Measurements from ENCODE around the gene LSM12.

Gene LSM12

DNA sequence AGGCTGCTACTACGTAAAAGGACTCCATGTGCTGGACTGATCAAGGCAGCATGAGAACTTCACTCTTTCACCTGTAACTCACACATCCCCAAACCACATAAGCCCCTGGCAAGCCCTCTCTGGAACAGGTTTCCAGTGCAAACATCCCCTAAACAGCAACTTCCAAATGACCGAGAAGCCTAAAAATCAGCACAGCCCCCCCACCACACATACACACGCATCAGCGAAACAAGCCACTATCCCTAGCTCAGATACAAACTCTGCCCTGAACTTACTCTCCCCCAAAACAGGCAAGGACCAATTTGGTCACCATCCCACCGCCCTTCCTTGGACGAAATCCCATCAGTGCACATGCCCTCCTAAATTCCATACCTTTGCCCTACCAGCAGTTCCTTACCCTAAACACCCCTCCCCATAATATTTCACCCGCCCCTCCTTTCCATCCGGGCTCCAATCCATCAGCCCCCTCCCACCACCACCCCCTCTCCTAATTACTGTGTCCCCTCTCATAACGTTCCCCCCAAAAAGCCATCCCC, 735 bp downstream of the LSM12 start:
- peaks cover 44% of the 10 kb centered on the region for H3K4me1 ChIP-seq (ENCODE audit: control insufficient read depth, low read length)
- H4K20me1 ChIP-seq (ENCODE audit: control insufficient read depth, insufficient read depth, low read depth, low read length): no peaks in the 10 kb centered on the region; the same call in 1 of the 2 replicates
- H3K4me3 ChIP-seq (ENCODE audit: low read length): peak overlapping the region; percentile 97
- peak overlapping the region; percentile 82 for H3K4me2 ChIP-seq (ENCODE audit: low read length)
- TF ChIP-seq, protein P1, sequence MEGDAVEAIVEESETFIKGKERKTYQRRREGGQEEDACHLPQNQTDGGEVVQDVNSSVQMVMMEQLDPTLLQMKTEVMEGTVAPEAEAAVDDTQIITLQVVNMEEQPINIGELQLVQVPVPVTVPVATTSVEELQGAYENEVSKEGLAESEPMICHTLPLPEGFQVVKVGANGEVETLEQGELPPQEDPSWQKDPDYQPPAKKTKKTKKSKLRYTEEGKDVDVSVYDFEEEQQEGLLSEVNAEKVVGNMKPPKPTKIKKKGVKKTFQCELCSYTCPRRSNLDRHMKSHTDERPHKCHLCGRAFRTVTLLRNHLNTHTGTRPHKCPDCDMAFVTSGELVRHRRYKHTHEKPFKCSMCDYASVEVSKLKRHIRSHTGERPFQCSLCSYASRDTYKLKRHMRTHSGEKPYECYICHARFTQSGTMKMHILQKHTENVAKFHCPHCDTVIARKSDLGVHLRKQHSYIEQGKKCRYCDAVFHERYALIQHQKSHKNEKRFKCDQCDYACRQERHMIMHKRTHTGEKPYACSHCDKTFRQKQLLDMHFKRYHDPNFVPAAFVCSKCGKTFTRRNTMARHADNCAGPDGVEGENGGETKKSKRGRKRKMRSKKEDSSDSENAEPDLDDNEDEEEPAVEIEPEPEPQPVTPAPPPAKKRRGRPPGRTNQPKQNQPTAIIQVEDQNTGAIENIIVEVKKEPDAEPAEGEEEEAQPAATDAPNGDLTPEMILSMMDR (IDR thresholded peaks at IDR 0.05; ENCODE audit: low read depth, low read length, poor library complexity, severe bottlenecking): no peak
- no peak for TF ChIP-seq EZH2phosphoT487 (IDR thresholded peaks at IDR 0.05; ENCODE audit: borderline replicate concordance, low read length)
- H3K79me2 ChIP-seq (ENCODE audit: control insufficient read depth, low read length): peaks cover 67% of the 10 kb centered on the region
- H3K36me3 ChIP-seq (ENCODE audit: control insufficient read depth, low read length): peaks cover 48% of the 10 kb centered on the region
- H3K27me3 ChIP-seq (ENCODE audit: control insufficient read depth, low read length): no peaks in the 10 kb centered on the region
- H3F3A ChIP-seq (ENCODE audit: control insufficient read depth, insufficient read depth): peaks cover 7% of the 10 kb centered on the region; the same call in 1 of the 2 replicates
- no peaks in the 10 kb centered on the region for H3K9me2 ChIP-seq (replicated peaks; ENCODE audit: control insufficient read depth, low read length)
- H3K9me3 ChIP-seq (ENCODE audit: control insufficient read depth, insufficient read depth, low read length): no peaks in the 10 kb centered on the region
- peak overlapping the region; percentile 76 for H3K27ac ChIP-seq (ENCODE audit: low read depth, low read length)

GRCh38 chr17:44063704-44064639, 2.5 kb downstream of the LSM12 start:
- H3K36me3 ChIP-seq (ENCODE audit: control insufficient read depth, low read length): peaks cover 63% of the 10 kb centered on the region
- peaks cover 33% of the 10 kb centered on the region for H3K4me1 ChIP-seq (ENCODE audit: control insufficient read depth, low read length)
- H3K9me2 ChIP-seq (replicated peaks; ENCODE audit: control insufficient read depth, low read length): no peaks in the 10 kb centered on the region
- TF ChIP-seq, protein P1 (IDR thresholded peaks at IDR 0.05; ENCODE audit: low read depth, low read length, poor library complexity, severe bottlenecking): no peak
- TF ChIP-seq EZH2phosphoT487 (IDR thresholded peaks at IDR 0.05; ENCODE audit: borderline replicate concordance, low read length): no peak
- peaks cover 3% of the 10 kb centered on the region; the same call in 1 of the 2 replicates for H3F3A ChIP-seq (ENCODE audit: control insufficient read depth, insufficient read depth)
- peak overlapping the region; percentile 14; the same call in 1 of the 2 replicates for H3K4me3 ChIP-seq (ENCODE audit: low read length)
- H3K4me2 ChIP-seq (ENCODE audit: low read length): peak overlapping the region; percentile 17
- H3K9me3 ChIP-seq (ENCODE audit: control insufficient read depth, insufficient read depth, low read length): no peaks in the 10 kb centered on the region
- peaks cover 82% of the 10 kb centered on the region for H3K79me2 ChIP-seq (ENCODE audit: control insufficient read depth, low read length)
- H3K27ac ChIP-seq (ENCODE audit: low read depth, low read length): no peak overlapping the region
- no peaks in the 10 kb centered on the region for H3K27me3 ChIP-seq (ENCODE audit: control insufficient read depth, low read length)
- peaks cover under 1% of the 10 kb centered on the region; the same call in 1 of the 2 replicates for H4K20me1 ChIP-seq (ENCODE audit: control insufficient read depth, insufficient read depth, low read depth, low read length)

- peaks cover 4% of the 10 kb centered on the region; the same call in 1 of the 2 replicates for H4K20me1 ChIP-seq (ENCODE audit: control insufficient read depth, insufficient read depth, low read depth, low read length)
- H3K27me3 ChIP-seq (ENCODE audit: control insufficient read depth, low read length): no peaks in the 10 kb centered on the region
- no peak overlapping the region for H3K4me3 ChIP-seq (ENCODE audit: low read length)
- H3K27ac ChIP-seq (ENCODE audit: low read depth, low read length): no peak overlapping the region
- peaks cover 91% of the 10 kb centered on the region for H3K79me2 ChIP-seq (ENCODE audit: control insufficient read depth, low read length)
- peaks cover 31% of the 10 kb centered on the region for H3K4me1 ChIP-seq (ENCODE audit: control insufficient read depth, low read length)
- H3K36me3 ChIP-seq (ENCODE audit: control insufficient read depth, low read length): peaks cover 71% of the 10 kb centered on the region
- H3K9me3 ChIP-seq (ENCODE audit: control insufficient read depth, insufficient read depth, low read length): no peaks in the 10 kb centered on the region
- peaks cover 3% of the 10 kb centered on the region; the same call in 1 of the 2 replicates for H3F3A ChIP-seq (ENCODE audit: control insufficient read depth, insufficient read depth)
- no peak for TF ChIP-seq EZH2phosphoT487 (IDR thresholded peaks at IDR 0.05; ENCODE audit: borderline replicate concordance, low read length)
- TF ChIP-seq, protein P1 (IDR thresholded peaks at IDR 0.05; ENCODE audit: low read depth, low read length, poor library complexity, severe bottlenecking): no peak
- no peak overlapping the region for H3K4me2 ChIP-seq (ENCODE audit: low read length)
- H3K9me2 ChIP-seq (replicated peaks; ENCODE audit: control insufficient read depth, low read length): no peaks in the 10 kb centered on the region
Observed at GRCh38 chr17:44062871-44063270, 3.6 kb downstream of the LSM12 start.
